H1 (cell line): ENCODE measurements around the gene TRMT61A. TPM values are rescaled to one million over a fixed set of nuclear protein-coding genes. Genes with fewer than 3 reads are reported as not detected.

Experiments
- CTCF ChIA-PET: fragments of 300-600 bp; sonication (Branson Sonifier 250); formaldehyde crosslinking; loops from one replicate; lab custom pipeline; 2021; ENCODE audit not compliant: partially characterized antibody; lab: Charles Lee
- POLR2A ChIA-PET: fragments of 300-600 bp; sonication (Branson Sonifier 250); formaldehyde crosslinking; loops from one replicate; lab custom pipeline; 2021; ENCODE audit warnings: inconsistent platforms; ENCODE audit not compliant: partially characterized antibody; lab: Charles Lee
- DNase-seq, 2 experiments: peaks; one replicate each; pipeline versions ENCODE4 v3.0.0 to v3.0.0-alpha.2; 2010 to 2022; ENCODE audit warnings: low spot score in 2 of 2, low read depth in 1 of 2, mixed read lengths in 1 of 2
- FAIRE-seq: peaks from 2 replicates; lab custom pipeline; 2011; peaks lifted over from hg19 to GRCh38; lab: Jason Lieb, UNC
- H2AFZ ChIP-seq: 2 replicates; pipeline ENCODE4 v1.8.1; 2012; ENCODE audit warnings: low read length, inconsistent platforms
- H2AK5ac ChIP-seq: 2 replicates; pipeline ENCODE4 v1.6.1; 2013; ENCODE audit warnings: low read depth, low read length
- H2BK120ac ChIP-seq: replicated peaks from 2 replicates; pipeline ENCODE3; 2013; ENCODE audit warnings: low read depth, low read length, inconsistent platforms
- H2BK12ac ChIP-seq: 2 replicates; pipeline ENCODE4 v1.6.1; 2013; ENCODE audit warnings: low read depth, low read length
- H2BK15ac ChIP-seq: 2 replicates; pipeline ENCODE4 v1.6.1; 2013; ENCODE audit warnings: low read length
- H2BK20ac ChIP-seq: 2 replicates; pipeline ENCODE4 v1.6.1; 2013; ENCODE audit warnings: low read length
- H2BK5ac ChIP-seq: 2 replicates; pipeline ENCODE4 v1.6.1; 2013; ENCODE audit warnings: low read depth, low read length
- H3K14ac ChIP-seq: 2 replicates; pipeline ENCODE4 v1.6.1; 2013; ENCODE audit warnings: inconsistent platforms; ENCODE audit not compliant: insufficient read length
- H3K18ac ChIP-seq: 2 replicates; pipeline ENCODE4 v1.6.1; 2013; ENCODE audit warnings: low read length; ENCODE audit errors: extremely low read depth
- H3K23ac ChIP-seq: 2 replicates; pipeline ENCODE4 v1.6.1; 2013; ENCODE audit warnings: inconsistent platforms; ENCODE audit not compliant: insufficient read length
- H3K23me2 ChIP-seq: 2 replicates; pipeline ENCODE4 v1.6.1; 2013; ENCODE audit warnings: low read depth, low read length
- H3K27ac ChIP-seq: 2 replicates; pipeline ENCODE4 v1.6.1; 2011; ENCODE audit warnings: low read depth, low read length, inconsistent platforms
- H3K27me3 ChIP-seq, 4 experiments: replicated peaks in 1 of 4; 1 replicate in 1 of 4; 2 replicates in 3 of 4; pipeline versions ENCODE4 v1.6.1 to v1.8.1; 2011 to 2013; ENCODE audit warnings: low read length in 3 of 4, mild to moderate bottlenecking in 3 of 4, inconsistent platforms in 2 of 4, mixed read lengths in 2 of 4, moderate library complexity in 1 of 4; ENCODE audit not compliant: control insufficient read depth in 3 of 4, insufficient read depth in 3 of 4; ENCODE audit errors: extremely low read depth in 1 of 4
- H3K36me3 ChIP-seq, 4 experiments: 2 replicates each; pipeline versions ENCODE4 v1.6.1 to v1.8.1; 2011 to 2013; ENCODE audit warnings: mild to moderate bottlenecking in 4 of 4, low read length in 3 of 4, moderate library complexity in 2 of 4, control low read depth in 1 of 4, inconsistent platforms in 1 of 4; ENCODE audit not compliant: insufficient read depth in 4 of 4, control insufficient read depth in 2 of 4
- H3K4ac ChIP-seq: replicated peaks from 2 replicates; pipeline ENCODE3; 2013; ENCODE audit warnings: low read length, low read depth, mixed read lengths, inconsistent platforms; ENCODE audit not compliant: insufficient read length
- H3K4me1 ChIP-seq, 4 experiments: replicated peaks in 1 of 4; 1 replicate in 1 of 4; 2 replicates in 3 of 4; pipeline versions ENCODE4 v1.6.1 to v1.8.1; 2011 to 2013; ENCODE audit warnings: low read length in 3 of 4, inconsistent platforms in 2 of 4, mixed read lengths in 1 of 4; ENCODE audit not compliant: insufficient read depth in 4 of 4, control insufficient read depth in 3 of 4
- H3K4me2 ChIP-seq, 2 experiments: 2 replicates each; pipeline versions ENCODE4 v1.6.1 to v1.8.1; 2011 to 2013; ENCODE audit warnings: low read depth in 2 of 2, low read length in 2 of 2, control low read depth in 1 of 2, inconsistent platforms in 1 of 2, mild to moderate bottlenecking in 1 of 2; ENCODE audit not compliant: insufficient read depth in 1 of 2
- H3K4me3 ChIP-seq, 4 experiments: fragments of 200-600, 300-600 bp in 1 of 4; sonication (generic), shearing (Covaris generic), sonication (Bioruptor Twin) in 1 of 4; 2 replicates each; pipeline versions ENCODE4 v1.5.1 to v1.8.1; 2011 to 2016; ENCODE audit warnings: low read length in 4 of 4, low read depth in 3 of 4, control low read depth in 2 of 4, inconsistent platforms in 2 of 4, mild to moderate bottlenecking in 2 of 4, mixed read lengths in 1 of 4, moderate library complexity in 1 of 4; ENCODE audit not compliant: insufficient read depth in 2 of 4; ENCODE audit errors: extremely low read depth in 1 of 4
- H3K56ac ChIP-seq: replicated peaks from 2 replicates; pipeline ENCODE3; 2013; ENCODE audit warnings: low read depth, mild to moderate bottlenecking, mixed read lengths, low read length, inconsistent platforms; ENCODE audit not compliant: insufficient read length
- H3K79me1 ChIP-seq: 2 replicates; pipeline ENCODE4 v1.6.1; 2013; ENCODE audit warnings: low read depth, low read length, control low read depth
- H3K79me2 ChIP-seq, 2 experiments: 2 replicates each; pipeline versions ENCODE4 v1.6.1 to v1.8.1; 2012 to 2013; ENCODE audit warnings: low read length in 2 of 2, mild to moderate bottlenecking in 2 of 2, inconsistent platforms in 1 of 2; ENCODE audit not compliant: insufficient read depth in 2 of 2, control insufficient read depth in 1 of 2
- H3K9ac ChIP-seq, 4 experiments: replicated peaks in 1 of 4; 1 replicate in 1 of 4; 2 replicates in 3 of 4; pipeline versions ENCODE4 v1.6.1 to v1.8.1; 2011 to 2013; ENCODE audit warnings: low read depth in 3 of 4, low read length in 3 of 4, control low read depth in 2 of 4, mild to moderate bottlenecking in 2 of 4, moderate library complexity in 2 of 4, inconsistent platforms in 1 of 4; ENCODE audit errors: extremely low read depth in 1 of 4
- H3K9me3 ChIP-seq, 2 experiments: 2 replicates each; pipeline versions ENCODE4 v1.6.1 to v1.8.1; 2012 to 2013; ENCODE audit warnings: mild to moderate bottlenecking in 2 of 2, moderate library complexity in 2 of 2, control low read depth in 1 of 2, inconsistent platforms in 1 of 2, low read depth in 1 of 2, low read length in 1 of 2, mixed read lengths in 1 of 2; ENCODE audit not compliant: insufficient read depth in 2 of 2
- H4K20me1 ChIP-seq, 2 experiments: replicated peaks in 1 of 2; 2 replicates each; pipeline versions ENCODE3 to v1.8.1; 2011 to 2013; ENCODE audit warnings: inconsistent platforms in 2 of 2, low read length in 2 of 2, mild to moderate bottlenecking in 1 of 2; ENCODE audit not compliant: insufficient read depth in 2 of 2, control insufficient read depth in 1 of 2
- H4K5ac ChIP-seq: 2 replicates; pipeline ENCODE4 v1.6.1; 2013; ENCODE audit warnings: low read length, low read depth, mixed read lengths, inconsistent platforms; ENCODE audit not compliant: insufficient read length
- H4K8ac ChIP-seq: 2 replicates; pipeline ENCODE4 v1.8.0; 2013; ENCODE audit warnings: mild to moderate bottlenecking, moderate library complexity, low read length, inconsistent platforms; ENCODE audit not compliant: insufficient read depth; ENCODE audit errors: extremely low read depth
- H4K91ac ChIP-seq: replicated peaks from 2 replicates; pipeline ENCODE3; 2013; ENCODE audit warnings: low read length, mixed read lengths, inconsistent platforms; ENCODE audit not compliant: insufficient read length
- CBX8 ChIP-seq: fragments of 300-800, 300-1000 bp; sonication (generic); IDR thresholded peaks from 2 replicates; pipeline ENCODE4 v1.7.1; 2016; ENCODE audit warnings: low read depth, low read length, borderline replicate concordance
- MAFK ChIP-seq: IDR thresholded peaks from 2 replicates; pipeline ENCODE4 v1.6.1; 2012; ENCODE audit warnings: low read depth, mild to moderate bottlenecking, improper control_type of control experiment, low read length
- WGBS, 2 experiments: shearing (Covaris generic) in 1 of 2; methylation state at CpG; one replicate each; pipeline versions ENCODE4 v1.1.6 to v1.1.7; 2013 to 2015; ENCODE audit warnings: low lambda C conversion rate in 2 of 2, mixed read lengths in 2 of 2, inconsistent platforms in 1 of 2, low coverage in 1 of 2, missing lambda C conversion rate in 1 of 2; ENCODE audit not compliant: insufficient replicate concordance in 2 of 2, insufficient coverage in 1 of 2, insufficient read length in 1 of 2; ENCODE audit errors: extremely low coverage in 1 of 2, missing lambda C conversion rate in 1 of 2; 5-methylcytosine and 5-hydroxymethylcytosine counted together
- polyA plus RNA-seq, 7 experiments: library from polyadenylated mRNA; depleted of rRNA in 3 of 7; stranded (reverse) in 5 of 7; unstranded in 2 of 7; fragments of >200 nt in 5 of 7; fragments of 200-250 nt in 2 of 7; gene quantifications; 1 replicate in 5 of 7; 2 replicates in 1 of 7; 4 replicates in 1 of 7; pipeline versions ENCODE4 v1.2.1 to v1.2.3, GENCODE V29; 2011 to 2013; ENCODE audit warnings: missing spikeins in 2 of 7, mixed read lengths in 2 of 7
- total RNA-seq: library from RNA; stranded (reverse); fragmentation: NEBNext Ultra II Directional; extraction: Animal tissue kit (Norgen Biotek cat#: 25700); gene quantifications from 2 replicates; pipeline ENCODE4 v1.2.1, GENCODE V29; 2021

TRMT61A gene
- total and polyA plus RNA-seq, 2 of the 8 experiments (the other 6 are each of a cell fraction or from before 2014, with no cell fraction given), result 15.8 to 19.0 TPM

DNA sequence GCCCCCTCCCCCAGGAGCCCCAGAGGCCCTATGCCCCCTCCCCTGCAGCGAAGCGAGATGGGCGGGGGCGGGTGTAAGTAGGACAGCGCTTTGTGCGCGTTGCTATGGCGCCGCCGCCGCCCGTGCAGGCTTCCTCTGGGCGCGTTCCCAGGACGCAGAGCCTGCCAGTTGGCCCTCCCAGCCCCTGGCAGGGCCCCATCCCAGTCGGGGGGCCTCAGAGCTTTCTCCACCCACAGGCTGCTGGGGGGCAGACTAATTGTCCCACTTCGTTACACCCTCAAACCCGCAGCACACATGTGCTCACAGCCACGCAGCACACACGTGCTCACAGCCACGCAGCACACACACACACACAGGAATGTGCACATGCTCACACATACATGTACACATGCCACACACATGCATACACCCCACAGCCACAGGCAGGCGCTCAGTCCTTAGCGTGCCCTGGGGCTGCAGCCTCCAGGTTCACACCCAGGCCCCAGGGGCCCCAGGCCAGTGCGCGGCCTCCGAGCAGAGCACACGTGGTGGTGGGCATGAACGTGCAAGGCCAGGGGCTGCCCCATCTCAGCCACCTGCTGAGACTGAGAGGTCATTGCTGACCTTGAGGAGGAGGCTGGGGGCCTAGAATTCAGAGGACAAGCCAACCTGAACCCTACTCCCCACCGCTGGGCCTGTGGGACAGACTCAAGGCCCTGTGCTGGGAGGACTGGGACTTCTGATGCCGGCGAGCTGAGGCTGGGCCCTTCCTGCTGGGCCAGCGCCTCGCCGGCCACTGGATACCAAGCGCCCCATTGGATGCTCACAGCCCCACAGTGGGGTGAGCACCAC, 15.6 kb downstream of the TRMT61A start:
- peak overlapping the region; percentile 100; the same call in 1 of the 2 replicates for H2BK12ac ChIP-seq
- peak overlapping the region; percentile 96 for H2AK5ac ChIP-seq
- DNase-seq (no peak), FAIRE-seq (no peak)
- no peak overlapping the region for H3K23ac ChIP-seq
- no peak overlapping the region for H4K5ac ChIP-seq
- H3K14ac ChIP-seq, result no peak overlapping the region
- no peak overlapping the region; the same call in none of the 2 replicates for H4K8ac ChIP-seq
- H3K4me2 ChIP-seq, result no peak overlapping the region
- peak overlapping the region; percentile 98; the same call in 1 of the 2 replicates for H2BK20ac ChIP-seq
- peak overlapping the region; percentile 80 for H4K91ac ChIP-seq
- no peak overlapping the region for H2AFZ ChIP-seq
- no peak overlapping the region for H3K4me3 ChIP-seq
- WGBS, 2 experiments, result 90% methylated on average over 26 of the region's 35 CpGs; no CpG with 5 or more reads in 1 of the 2 experiments
- H3K36me3 ChIP-seq, result no peaks in the 10 kb centered on the region
- peaks cover 0 to 4% of the 10 kb centered on the region in 2 experiments for H4K20me1 ChIP-seq
- no peaks in the 10 kb centered on the region for H3K27me3 ChIP-seq
- no peaks in the 10 kb centered on the region for H3K79me2 ChIP-seq
- H2BK15ac ChIP-seq, result peak overlapping the region; percentile 100
- H3K79me1 ChIP-seq, result no peaks in the 10 kb centered on the region
- POLR2A ChIA-PET, result interaction anchor here (0.6 to 29.8 kb wide), 7 partner anchors 8 to 227 kb away, joined by 3 to 844 read pairs (median 15); partner anchors contain the start of genes BAG5, CKB, COA8 and TRMT61A
- TF ChIP-seq CBX8, result no peak
- TF ChIP-seq MAFK, result no peak
- TF ChIP-seq, all 59 proteins: peak for 0
- Histone ChIP-seq H2BK120ac (no peak overlapping the region), H2BK5ac (peak overlapping the region; percentile 99; the same call in 1 of the 2 replicates), H3K56ac (no peak overlapping the region), H3K23me2 (no peaks in the 10 kb centered on the region), H3K18ac (peak overlapping the region; percentile 90), H3K4ac (no peak overlapping the region), H3K9ac (no peak overlapping the region), H3K4me1 (peaks cover 0 to 34% (median 29%) of the 10 kb centered on the region in 4 experiments; a peak in 6 of 7 replicates), H3K9me3 (no peaks in the 10 kb centered on the region), H3K27ac (no peak overlapping the region)
- CTCF ChIA-PET, result interaction anchor here (1.3 to 28.8 kb wide), 4 partner anchors 12 to 152 kb away, joined by 4 to 921 read pairs (median 132); partner anchors contain the start of genes CKB and TRMT61A
